LoVo (cell line): ENCODE data around the gene LRBA.
"Not testable (repeated sequence)": the region's sequence is repeated elsewhere in the genome, so short reads cannot be mapped to it uniquely, and the experiment has no call there.

Source experiments
- DNase-seq: peaks from one replicate; pipeline ENCODE4 v3.0.0-alpha.2; 2016; ENCODE audit warnings: low spot score

The LRBA gene

DNA sequence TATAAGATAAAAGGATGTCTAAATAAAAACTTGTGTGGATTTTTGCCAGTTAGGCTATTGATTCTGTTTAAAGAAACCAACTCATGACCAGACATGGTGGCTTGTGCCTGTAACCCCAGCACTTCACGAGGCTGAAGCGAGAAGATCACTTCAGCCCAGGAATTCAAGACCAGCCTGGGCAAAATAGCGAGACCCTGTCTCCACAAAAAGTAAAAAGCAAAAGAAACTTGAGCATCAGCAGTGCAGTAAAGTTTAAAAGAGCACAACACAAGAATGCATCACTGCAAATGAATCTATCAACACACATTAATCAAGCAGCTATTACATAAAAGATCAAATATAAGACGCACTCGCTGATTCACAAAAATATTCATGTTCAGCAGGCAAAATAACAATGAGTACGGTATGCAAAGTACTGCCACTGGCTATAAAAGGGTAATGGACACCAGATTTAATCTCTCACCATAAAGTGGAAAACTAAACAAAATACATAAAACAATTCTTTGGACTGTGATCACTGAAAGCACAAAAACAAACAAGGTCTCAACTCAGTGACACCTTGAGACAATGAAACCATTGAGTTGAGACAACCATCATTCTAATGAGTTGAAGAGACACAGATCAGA lies 41.3 kb downstream of the LRBA start:
- DNase-seq: peak; percentile 4

DNA sequence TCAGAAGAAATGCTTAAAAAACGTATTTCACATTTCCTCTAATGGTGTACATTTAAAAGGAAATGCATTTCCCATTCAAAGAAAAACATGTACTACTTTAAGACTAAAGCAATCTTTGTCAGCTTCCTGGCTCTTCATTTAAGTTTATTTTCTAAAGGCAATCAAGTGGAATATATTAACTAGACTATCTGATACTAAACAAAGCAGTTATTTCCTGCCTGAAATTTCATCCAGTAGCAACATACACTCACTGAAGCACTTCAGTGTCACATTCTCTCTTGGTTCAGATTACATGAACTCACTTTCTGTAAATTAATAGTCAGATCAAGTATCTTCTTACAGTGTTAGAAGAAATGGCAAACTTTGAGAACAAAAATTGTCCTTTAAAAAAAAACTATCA lies 42.5 kb downstream of the LRBA start:
- no peak for DNase-seq

DNA sequence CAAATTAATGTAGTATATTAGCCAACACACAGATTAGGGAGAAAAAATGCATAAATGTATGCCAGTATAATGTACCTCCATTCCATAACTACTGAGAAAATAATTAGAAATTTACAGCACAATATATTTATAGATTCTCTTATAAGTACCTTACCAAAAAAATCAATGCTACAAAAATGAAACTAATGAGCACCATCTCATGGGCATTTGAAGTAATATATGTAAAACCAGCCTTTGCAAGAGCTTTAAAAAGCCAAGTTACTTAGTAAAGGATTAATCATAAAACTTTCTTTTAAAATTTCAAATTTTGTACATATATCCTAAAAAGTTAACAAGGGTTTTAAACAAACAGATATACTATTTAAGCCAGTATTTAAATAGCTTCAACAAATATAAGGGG lies 43.2 kb downstream of the LRBA start:
- no peak for DNase-seq

DNA sequence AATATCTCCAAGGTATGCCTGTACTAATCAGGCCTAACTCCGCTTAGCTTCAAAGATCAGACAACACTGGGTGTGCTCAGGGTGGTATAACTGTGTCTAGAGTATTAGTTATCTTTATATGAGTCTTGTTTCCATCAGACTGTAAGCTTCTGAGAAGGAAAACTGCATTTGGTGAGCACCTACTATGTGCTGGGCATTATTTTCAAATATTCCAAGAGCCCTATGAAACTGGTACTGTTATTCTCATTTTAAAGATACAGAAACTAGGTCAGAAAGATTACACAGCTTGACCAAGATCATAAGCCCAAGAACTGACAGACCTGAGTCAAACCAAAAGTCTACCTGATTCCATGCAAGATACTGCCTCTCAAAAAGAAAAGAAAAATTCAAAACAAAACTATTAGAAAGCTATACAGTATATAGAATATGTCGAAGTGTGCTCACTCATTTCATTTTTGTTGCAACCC lies 44.4 kb downstream of the LRBA start:
- DNase-seq: no peak

DNA sequence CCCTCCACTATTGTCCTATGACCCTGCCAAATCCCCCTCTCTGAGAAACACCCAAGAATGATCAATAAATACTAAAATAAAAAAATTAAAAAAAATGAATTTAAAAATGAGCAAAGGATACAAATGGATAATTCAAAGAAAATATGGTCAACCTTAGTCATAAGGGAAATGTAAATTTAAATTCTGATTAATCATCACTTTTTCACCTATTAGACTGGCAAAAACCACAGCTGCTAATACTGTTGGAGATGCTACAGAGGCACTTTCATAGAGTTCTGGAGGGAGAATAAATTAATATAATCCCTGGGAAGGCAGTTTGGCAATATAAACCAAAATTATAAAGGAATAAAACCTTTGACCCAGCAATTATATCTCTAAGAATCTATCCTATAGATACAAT lies 50.3 kb downstream of the LRBA start:
- DNase-seq: no peak

DNA sequence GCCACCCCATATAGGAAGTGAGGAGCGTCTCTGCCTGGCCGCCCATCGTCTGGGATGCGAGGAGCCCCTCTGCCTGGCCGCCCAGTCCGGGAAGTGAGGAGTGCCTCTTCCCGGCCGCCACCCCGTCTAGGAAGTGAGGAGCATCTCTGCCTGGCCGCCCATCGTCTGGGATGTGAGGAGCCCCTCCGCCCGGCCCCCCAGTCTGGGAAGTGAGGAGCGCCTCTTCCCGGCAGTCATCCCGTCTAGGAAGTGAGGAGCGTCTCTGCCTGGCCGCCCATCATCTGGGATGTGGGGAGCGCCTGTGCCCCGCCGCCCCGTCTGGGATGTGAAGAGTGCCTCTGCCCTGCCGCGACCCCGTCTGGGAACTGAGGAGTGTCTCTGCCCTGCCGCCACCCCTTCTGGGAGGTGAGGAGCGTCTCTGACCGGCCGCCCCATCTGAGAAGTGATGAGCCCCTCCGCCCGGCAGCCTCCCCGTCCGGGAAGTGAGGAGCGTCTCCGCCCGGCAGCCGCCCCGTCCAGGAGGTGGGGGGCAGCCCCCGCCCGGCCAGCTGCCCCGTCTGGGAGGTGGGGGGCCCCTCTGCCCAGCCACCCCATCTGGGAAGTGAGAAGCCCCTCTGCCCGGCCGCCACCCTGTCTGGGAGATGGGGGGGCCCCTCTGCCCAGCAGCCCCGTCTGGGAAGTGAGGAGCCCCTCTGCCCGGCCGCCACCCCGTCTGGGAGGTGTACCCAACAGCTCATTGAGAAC lies 51.3 kb downstream of the LRBA start:
- DNase-seq: not testable (repeated sequence)

DNA sequence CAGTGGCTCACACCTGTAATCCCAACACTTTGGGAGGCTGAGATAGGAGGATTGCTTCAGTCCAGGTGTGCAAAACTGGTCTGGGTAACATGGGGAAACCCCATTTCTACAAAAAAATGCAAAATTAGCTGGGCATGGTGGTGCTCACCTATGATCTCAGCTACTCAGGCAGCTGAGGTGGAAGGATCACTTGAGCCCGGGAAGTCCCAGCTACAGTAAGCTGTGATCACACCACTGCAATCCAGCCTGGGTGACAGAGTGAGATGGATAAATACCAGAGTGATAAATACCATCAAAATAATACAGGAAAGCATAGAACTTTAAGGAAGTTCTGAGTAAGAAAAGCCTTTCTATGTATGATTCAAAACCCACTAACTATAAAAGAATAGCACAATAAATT lies 52.8 kb downstream of the LRBA start:
- no peak for DNase-seq

DNA sequence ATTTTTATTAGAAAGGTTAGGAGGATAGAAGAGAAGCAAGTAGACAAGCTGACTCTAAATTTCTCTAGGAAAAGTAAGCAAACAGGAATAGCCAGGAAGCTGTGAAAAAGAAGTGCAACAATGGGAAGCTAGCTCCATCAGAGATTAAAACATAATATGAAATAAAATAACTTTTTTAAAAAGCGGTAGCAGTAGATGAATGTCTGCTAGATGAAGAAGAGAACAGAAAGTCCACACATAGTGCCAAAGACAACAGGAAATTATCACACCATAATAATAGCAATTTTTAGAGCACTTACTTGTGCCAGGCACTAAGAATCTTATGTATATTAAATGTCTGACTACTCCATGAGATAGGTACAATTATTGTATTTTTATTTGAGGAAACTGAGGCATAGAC lies 53.5 kb downstream of the LRBA start:
- DNase-seq: no peak

DNA sequence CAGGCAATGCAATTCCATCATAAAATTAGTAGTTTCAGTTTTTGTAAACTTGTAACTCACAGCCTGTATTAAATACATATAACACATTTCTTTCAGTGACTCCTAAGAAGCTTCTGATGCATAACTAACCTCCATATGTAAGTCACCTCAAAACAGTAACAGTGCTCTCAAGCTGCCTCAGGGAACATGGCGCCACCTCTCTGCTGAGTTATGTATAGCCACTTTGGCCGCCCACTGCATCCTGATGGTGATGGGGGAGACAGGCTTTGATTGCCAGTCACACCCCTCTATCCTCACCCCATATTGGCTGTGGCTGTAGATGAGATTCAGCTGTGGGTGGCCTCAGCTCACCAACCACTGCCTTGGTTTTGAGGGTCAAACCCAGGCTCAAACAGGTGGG lies 54.3 kb downstream of the LRBA start:
- DNase-seq: no peak

DNA sequence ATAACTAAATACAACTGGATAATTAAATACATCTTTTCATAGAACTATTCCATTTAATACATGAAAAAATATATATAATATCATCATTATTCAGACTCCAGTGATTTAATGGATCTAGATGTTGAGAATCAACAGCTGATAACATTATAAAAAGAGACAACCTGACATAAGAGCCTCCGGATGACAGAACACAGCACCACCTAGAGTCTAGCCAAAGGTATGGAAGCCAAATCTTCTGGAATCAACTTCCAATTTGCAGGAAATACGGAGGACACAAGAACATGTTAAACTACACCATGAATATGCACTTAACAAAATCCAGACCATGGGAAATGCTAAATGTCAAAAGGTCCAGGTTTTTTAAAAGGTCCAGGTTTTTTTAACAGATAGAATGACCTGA lies 55.0 kb downstream of the LRBA start:
- DNase-seq: no peak

DNA sequence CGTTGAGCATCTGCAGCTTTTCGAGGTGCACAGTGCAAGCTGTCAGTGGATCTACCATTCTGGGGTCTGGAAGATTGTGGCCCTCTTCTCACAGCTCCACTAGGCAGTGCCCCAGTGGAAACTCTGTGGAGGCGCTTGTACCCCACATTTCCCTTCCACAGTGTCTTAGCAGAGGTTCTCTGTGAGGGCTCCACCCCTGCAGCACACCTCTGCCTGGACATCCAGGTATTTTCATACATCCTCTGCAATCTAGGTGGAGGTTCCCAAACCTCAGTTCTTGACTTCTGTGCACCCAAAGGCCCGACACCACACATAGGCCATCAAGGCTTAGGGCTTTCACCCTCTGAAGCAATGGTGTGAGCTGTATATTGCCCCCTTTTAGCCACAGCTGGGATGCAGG lies 57.1 kb downstream of the LRBA start:
- not testable (repeated sequence) for DNase-seq

DNA sequence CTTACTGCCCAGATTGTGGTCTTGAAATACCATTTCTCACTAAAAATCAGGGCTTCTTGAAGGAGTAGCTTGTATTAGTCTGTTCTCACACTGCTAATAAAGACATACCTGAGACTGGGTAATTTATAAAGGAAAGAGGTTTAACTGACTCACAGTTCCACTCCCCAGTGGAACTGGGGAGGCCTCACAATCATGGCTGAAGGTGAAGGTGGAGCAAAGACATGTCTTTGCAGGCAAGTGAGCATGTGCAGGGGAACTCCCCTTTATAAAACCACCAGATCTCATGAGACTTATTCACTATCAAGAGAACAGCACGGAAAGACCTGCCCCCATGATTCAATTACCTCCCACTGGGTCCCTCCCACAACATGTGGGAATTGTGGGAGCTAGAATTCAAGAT lies 58.0 kb downstream of the LRBA start:
- not testable (repeated sequence) for DNase-seq

DNA sequence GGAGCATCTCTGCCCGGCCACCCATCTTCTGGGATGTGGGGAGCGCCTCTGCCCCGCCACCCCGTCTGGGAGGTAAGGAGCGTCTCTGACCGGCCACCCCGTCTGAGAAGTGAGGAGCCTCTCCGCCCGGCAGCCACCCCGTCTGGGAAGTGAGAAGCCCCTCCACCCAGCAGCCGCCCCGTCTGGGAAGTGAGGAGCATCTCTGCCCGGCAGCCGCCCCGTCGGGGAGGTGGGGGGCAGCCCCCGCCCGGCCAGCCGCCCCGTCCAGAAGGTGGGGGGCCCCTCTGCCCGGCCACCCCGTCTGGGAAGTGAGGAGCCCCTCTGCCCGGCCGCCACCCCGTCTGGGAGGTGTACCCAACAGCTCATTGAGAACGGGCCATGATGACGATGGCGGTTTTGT lies 61.2 kb downstream of the LRBA start:
- DNase-seq: not testable (repeated sequence)

DNA sequence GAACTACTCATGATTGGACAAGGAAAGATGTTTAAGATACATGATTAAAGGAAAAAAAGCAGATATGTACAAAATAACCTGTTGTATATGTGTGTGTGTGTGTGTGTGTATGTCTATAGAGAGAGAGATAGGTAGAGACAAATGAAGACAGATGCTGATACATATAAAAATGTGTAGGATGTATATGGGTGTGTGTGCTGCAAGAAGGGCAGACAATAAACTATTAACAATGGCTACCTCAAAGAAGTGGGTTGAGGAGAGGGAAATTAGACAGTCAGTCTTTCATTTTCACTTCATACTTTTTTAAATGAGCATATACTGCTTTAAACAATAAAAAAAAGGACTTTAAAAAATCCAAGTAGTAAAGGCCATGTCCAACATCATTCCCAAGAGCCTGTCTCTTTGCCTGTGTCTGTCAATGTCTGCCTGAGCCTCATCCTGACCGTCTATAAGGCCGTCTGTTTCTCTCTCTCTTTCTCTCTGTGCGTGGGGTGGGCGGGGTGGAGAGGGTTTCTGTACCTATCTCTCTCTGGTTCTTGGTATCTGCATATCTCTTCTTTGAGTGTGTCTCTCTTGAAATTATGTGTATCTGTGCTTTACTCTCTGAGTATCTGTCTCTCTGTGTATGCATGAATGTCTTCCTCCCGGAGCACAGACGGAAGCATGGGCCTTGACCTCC lies 62.8 kb downstream of the LRBA start:
- DNase-seq: no peak

DNA sequence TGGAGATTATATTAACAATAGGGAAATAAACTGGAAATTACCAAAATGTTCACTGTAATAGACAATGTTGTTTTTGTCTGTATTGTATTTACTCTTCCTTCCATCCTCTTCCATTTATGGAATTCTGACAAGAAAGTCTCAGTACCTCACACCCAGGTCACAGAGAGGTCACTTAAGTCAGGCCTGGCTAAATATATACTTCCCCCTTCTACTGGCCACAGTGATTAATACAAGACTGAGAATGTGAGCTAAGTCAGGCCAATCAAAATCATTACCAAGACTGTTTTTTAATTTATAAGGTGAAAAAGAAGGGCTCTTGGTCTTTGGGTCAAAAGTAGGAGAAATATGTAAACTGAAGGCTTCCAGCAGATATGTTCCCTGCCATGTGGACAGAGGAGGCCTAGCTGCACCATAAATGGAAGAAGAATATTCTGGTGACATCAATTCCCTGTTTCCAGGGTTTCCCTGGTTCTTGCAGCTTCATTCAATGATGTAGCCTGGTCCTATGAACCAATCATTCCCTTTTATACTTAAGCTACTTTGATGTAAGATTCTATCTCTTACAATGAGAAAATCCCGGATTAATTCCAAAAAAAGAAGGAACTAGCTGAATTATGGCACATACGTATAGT lies 64.3 kb downstream of the LRBA start:
- no peak for DNase-seq

DNA sequence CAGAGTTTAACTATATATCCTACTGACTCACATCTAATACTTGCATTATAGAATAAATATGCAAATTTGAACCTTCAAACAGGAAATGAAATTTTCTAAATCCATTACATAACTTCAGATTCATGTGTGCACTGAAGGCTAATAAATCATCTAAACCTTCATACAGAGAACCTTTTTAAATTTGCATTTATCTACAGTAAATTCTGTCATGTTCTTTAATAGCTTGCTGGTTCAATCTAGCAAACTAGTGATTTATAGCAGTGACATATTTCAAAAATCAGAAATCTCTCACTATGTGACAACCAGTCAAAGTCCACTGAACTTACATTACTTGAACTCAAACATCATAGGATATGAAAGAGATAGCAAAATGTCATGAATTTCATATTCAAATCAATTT lies 65.1 kb downstream of the LRBA start:
- no peak for DNase-seq

DNA sequence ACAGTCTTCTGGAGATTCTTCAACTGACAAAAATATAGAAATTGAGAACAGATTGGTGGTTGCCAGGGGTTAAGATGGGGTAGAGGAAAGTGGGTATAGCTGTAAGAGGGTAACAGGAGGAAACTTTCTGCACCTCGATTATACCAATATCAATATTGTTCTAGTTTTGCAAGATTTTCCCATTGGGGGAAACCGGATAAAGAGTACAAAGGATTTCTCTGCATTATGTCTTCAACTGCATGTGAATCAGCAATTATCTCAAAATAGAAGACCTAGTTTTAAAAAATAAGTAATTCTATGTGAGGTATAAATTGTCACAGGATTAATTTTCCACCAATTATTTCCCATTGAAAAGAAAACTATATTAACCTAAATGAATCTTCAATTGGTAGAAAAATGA lies 65.7 kb downstream of the LRBA start:
- no peak for DNase-seq

DNA sequence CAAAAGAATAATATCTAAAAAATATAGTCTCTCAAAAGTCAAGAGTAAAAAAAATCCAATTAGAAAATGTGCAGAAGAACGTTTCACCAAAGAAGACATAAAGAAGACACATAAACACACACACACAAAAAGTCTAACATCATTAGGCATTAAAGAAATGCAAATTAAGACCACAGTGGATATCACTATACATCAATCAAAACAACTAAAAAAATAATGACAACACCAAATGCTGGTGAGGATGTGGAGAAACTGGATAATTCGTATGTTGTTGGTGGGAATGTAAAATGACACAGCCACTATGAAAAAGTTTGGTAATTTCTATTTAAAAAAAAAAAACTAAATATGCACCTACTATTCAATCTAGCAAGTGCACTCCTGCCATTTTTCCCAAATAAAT lies 66.4 kb downstream of the LRBA start:
- no peak for DNase-seq

DNA sequence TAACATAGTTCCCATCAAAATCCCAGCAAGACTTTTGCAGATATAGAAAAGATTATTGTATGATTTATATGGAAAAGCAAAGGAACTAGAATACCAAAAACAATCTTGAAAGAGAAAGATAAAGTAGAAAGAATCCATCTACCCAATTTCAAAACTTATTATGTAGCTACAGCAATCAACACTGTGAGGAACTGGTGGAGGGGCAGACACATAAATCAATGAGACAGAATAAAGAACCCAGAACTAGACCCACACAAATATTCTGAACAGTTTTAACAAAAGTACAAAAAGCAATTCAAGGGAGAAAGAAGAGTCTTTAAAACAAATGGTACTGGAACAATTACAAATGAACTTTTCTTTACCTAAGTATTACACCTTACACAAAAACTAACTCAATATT lies 67.0 kb downstream of the LRBA start:
- DNase-seq: no peak

DNA sequence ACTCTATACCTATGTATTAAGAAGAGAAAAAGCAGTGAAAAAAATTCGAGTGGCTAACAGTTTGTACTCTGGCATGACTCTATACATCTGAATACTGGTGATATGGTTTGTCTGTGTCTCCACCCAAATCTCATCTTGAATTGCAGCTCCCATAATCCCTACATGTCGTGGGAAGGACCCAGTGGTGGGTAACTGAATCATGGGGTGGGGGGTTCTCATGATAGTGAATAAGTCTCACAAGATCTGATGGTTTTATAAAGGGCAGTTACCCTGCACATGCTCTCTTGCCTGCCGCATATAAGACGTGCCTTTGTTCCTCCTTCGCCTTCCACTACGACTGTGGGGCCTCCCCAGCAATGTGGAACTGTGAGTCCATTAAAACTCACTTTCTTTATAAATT lies 70.4 kb downstream of the LRBA start:
- DNase-seq: no peak

DNA sequence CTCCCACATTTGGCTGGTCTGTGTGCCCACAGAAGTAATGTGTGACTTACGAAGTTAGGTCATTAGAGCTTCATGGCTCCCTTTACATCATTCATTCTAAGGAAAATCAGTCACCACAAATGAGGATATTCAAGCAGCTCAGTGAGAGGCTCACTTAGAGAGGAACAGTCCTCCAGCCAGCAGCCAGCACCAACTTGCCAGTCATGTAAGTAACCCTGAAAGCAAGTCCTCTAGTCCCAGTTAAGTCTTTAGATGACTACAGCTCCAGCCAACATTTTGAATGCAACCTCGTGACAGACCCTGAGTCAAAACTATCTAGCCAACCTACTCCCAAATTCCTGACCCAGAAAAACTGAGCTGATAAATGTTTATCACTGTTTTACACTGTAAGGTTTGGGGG lies 71.3 kb downstream of the LRBA start:
- DNase-seq: no peak

DNA sequence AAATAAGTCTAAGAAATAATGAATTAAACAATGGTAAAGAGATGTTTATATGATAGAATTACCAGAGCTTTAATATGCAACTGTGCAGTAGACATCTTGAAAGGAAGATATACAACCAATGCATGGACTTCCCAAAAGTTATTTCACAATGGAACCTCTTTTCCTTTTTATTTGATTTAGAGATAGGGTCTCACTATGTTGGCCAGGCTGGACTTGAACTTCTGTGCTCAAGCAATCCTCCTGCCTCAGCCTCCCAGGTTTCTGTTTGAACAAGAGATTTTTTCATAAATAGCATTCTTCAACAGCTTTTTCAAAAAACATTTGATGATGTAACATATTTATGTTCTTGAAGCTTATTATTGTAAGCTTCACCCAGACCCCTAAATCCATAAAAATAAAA lies 72.0 kb downstream of the LRBA start:
- no peak for DNase-seq

DNA sequence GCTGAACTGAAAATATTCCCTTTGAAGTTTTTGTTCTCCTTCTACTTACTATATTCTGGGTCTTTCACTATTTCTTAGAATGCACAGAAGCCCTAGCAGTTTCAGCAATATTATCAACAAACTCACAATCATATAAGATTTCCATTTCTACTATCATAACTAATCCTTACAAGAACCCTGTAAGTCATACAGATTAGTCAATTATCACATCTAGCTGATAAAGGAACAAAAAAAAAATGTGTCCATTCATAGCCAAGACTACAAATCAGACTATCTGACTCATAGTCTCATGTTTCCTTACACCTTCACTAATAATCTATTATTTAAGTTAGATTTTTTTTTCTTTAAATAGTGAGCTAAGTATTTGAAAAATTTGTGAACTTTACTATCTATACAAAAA lies 72.5 kb downstream of the LRBA start:
- no peak for DNase-seq
